ENCODE results near the gene ANKRD2.
"Not testable (repeated sequence)": the region's sequence is repeated elsewhere in the genome, so short reads cannot be mapped to it uniquely, and the experiment has no call there.

Gene ANKRD2

DNA sequence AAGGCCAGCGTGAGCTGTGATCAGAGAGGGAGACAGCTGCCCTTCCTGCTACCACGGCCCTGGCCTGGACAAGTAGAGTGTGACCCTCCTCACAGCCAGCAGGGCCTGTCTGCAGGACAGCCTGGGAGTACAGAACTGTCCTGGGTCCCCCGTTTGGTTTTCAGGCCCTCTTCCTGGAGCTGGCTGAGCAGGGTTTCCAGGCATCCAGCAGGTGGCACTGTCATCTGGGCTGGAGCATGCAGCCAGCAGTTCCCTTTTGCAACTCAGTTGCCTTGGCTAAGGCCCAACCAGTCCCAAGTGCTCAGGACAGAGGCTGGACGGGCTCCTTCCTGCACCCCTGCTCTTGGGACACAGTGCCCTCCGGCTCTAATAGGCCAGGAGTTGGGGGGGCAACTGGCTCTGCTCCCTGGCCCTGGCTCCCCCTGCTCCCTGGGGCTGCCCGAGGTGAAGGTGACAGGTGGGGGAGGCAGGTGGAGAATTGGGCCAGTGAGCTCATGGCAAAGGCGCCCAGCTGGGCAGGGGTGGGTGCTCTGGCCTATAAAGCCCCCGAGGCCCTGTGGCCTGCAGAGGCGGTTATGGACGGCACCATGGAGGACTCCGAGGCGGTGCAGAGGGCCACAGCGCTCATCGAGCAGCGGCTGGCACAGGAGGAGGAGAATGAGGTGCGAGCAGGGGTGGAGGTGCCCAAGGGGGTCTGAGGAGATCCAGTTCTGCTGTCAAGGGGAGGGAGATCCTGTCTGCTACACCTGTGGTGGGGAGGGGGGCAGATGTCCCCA, at the start of gene ANKRD2:
TSS of gene ANKRD2 (plus strand) at position 566 of the 776 bp plus-strand sequence. CDS start at position 576, 10 bp downstream.
- H3K9me3 ChIP-seq (ENCODE audit: control insufficient read depth, insufficient read depth, low read length), result no peaks in the 10 kb centered on the region
- H3K9ac ChIP-seq (ENCODE audit: low read depth, low read length), result no peak within 1 kb of the TSS
- H3K4me1 ChIP-seq (ENCODE audit: control insufficient read depth, insufficient read depth, low read length), result peaks cover 10% of the 10 kb centered on the region
- peak within 1 kb of the TSS; percentile 50 for H3K27ac ChIP-seq (ENCODE audit: low read depth, low read length)
- no peak within 1 kb of the TSS for H3K4me3 ChIP-seq (ENCODE audit: low read depth, low read length)
- H3K27me3 ChIP-seq (ENCODE audit: control insufficient read depth, insufficient read depth, low read length), result no peaks in the 10 kb centered on the region
- H3K36me3 ChIP-seq (ENCODE audit: control insufficient read depth, insufficient read depth, low read length), result peaks cover 16% of the 10 kb centered on the region

DNA sequence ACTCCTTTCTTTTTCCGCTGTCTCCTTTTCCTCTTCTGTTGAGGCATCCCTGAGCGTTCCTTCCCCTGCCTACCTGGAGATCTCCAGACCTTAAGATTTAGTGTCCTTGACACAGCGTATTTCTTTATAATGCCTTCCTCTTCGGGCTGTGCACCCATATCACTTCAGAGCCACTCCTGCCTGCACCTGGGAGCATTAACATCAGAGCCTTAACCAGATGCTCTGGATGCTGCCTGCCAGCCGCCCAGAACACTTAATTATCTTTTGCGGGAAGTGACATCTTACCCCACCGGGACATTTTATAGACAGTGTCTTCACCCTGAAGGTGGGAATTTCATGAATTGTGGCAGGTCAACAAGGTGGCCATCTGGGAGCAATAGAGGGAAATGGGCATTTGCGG, 49.6 kb upstream of the ANKRD2 start:
- no peaks in the 10 kb centered on the region for H3K9me3 ChIP-seq (ENCODE audit: control insufficient read depth, insufficient read depth, low read length)
- H3K9ac ChIP-seq (ENCODE audit: low read depth, low read length), result no peak overlapping the region
- H3K4me1 ChIP-seq (ENCODE audit: control insufficient read depth, insufficient read depth, low read length), result peaks cover 38% of the 10 kb centered on the region
- no peaks in the 10 kb centered on the region for H3K36me3 ChIP-seq (ENCODE audit: control insufficient read depth, insufficient read depth, low read length)
- no peaks in the 10 kb centered on the region for H3K27me3 ChIP-seq (ENCODE audit: control insufficient read depth, insufficient read depth, low read length)
- no peak overlapping the region for H3K4me3 ChIP-seq (ENCODE audit: low read depth, low read length)
- no peak overlapping the region for H3K27ac ChIP-seq (ENCODE audit: low read depth, low read length)

GRCh38 chr10:97525086-97525485, 47.5 kb upstream of the ANKRD2 start:
- Histone ChIP-seq H3K27me3 (ENCODE audit: control insufficient read depth, insufficient read depth, low read length) (no peaks in the 10 kb centered on the region), H3K36me3 (ENCODE audit: control insufficient read depth, insufficient read depth, low read length) (no peaks in the 10 kb centered on the region), H3K9me3 (ENCODE audit: control insufficient read depth, insufficient read depth, low read length) (0 out of 2 replicates have a peak, but pooled peaks cover 3% of the 10 kb centered on the region), H3K27ac (ENCODE audit: low read depth, low read length) (no peak overlapping the region), H3K4me1 (ENCODE audit: control insufficient read depth, insufficient read depth, low read length) (peaks cover 19% of the 10 kb centered on the region), H3K4me3 (ENCODE audit: low read depth, low read length) (no peak overlapping the region), H3K9ac (ENCODE audit: low read depth, low read length) (no peak overlapping the region)

DNA sequence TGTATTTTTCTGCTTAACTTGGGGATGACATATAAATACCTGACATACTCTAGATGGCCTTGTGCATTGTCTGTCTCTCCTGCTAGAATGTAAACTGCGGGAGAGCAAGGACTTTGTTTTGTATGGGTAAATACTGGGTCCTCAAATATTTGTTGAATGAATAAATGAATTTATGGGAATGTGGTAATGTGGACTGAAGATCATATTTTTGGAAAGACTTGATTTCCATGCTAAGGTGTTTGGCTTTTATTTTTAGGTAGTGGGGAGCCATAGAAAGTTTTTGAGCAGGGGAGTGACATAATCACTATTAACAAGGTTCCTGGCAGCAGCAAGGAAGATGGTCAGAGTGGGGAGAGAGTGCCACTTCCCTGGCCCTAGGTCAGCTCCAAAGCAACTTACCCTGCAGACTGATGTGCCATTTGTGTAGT, 46.9 kb upstream of the ANKRD2 start:
- Histone ChIP-seq H3K9ac (ENCODE audit: low read depth, low read length) (no peak overlapping the region), H3K27ac (ENCODE audit: low read depth, low read length) (no peak overlapping the region), H3K36me3 (ENCODE audit: control insufficient read depth, insufficient read depth, low read length) (no peaks in the 10 kb centered on the region), H3K4me3 (ENCODE audit: low read depth, low read length) (no peak overlapping the region), H3K27me3 (ENCODE audit: control insufficient read depth, insufficient read depth, low read length) (no peaks in the 10 kb centered on the region), H3K9me3 (ENCODE audit: control insufficient read depth, insufficient read depth, low read length) (0 out of 2 replicates have a peak, but pooled peaks cover 3% of the 10 kb centered on the region), H3K4me1 (ENCODE audit: control insufficient read depth, insufficient read depth, low read length) (peaks cover 13% of the 10 kb centered on the region)

DNA sequence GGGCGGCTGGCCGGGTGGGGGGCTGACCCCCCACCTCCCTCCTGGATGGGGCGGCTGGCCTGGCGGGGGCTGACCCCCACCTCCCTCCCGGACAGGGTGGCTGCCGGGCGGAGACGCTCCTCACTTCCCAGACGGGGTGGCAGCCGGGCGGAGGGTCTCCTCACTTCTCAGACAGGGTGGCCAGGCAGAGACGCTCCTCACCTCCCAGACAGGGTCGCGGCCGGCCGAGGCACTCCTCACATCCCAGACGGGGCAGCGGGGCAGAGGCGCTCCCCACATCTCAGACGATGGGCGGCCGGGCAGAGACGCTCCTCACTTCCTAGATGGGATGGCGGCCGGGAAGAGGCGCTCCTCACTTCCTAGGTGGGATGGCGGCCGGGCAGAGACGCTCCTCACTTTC, 43.7 kb upstream of the ANKRD2 start:
- H3K4me1 ChIP-seq (ENCODE audit: control insufficient read depth, insufficient read depth, low read length); H3K27ac ChIP-seq (ENCODE audit: low read depth, low read length); H3K9me3 ChIP-seq (ENCODE audit: control insufficient read depth, insufficient read depth, low read length); H3K36me3 ChIP-seq (ENCODE audit: control insufficient read depth, insufficient read depth, low read length); H3K9ac ChIP-seq (ENCODE audit: low read depth, low read length); H3K4me3 ChIP-seq (ENCODE audit: low read depth, low read length); H3K27me3 ChIP-seq (ENCODE audit: control insufficient read depth, insufficient read depth, low read length): not testable (repeated sequence)

DNA sequence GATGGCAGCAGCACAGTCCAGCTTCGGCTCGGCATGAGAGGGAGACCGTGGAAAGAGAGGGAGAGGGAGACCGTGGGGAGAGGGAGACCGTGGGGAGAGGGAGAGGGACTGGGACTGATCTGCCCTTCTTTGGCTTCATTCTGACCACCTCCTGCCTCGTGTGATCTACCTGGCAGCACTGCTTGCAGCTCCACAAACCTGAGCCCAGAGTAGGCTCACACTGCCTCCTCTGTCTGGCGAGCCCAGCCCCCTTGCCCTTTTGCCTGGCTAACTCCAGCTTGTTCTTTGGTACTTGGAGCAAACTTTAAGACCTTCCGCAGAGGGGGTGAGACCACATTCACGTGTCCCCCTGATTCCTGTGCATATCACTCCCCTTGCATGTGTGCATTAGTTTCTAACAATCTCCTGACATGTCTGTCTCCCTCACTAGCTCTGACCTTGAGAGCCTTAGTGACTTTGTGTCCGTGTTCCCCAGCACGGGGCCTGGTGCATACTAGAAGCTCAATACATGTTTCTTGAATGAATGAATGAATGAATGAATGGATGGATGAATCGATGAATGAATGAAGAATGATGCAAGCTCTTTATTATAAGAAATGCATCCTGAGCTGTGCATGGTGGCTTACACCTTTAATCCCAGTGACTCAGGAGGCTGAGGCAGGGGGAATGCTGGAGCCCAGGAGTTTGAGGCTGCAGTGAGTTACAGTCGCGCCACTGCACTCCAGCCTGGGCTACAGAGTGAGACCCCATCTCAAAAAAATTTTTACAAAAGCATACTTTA, 42.7 kb upstream of the ANKRD2 start:
- H3K9me3 ChIP-seq (ENCODE audit: control insufficient read depth, insufficient read depth, low read length), result 0 out of 2 replicates have a peak, but pooled peaks cover 3% of the 10 kb centered on the region
- H3K27ac ChIP-seq (ENCODE audit: low read depth, low read length), result no peak overlapping the region
- H3K9ac ChIP-seq (ENCODE audit: low read depth, low read length), result no peak overlapping the region
- H3K4me1 ChIP-seq (ENCODE audit: control insufficient read depth, insufficient read depth, low read length), result 0 out of 2 replicates have a peak, but pooled peaks cover 6% of the 10 kb centered on the region
- no peaks in the 10 kb centered on the region for H3K36me3 ChIP-seq (ENCODE audit: control insufficient read depth, insufficient read depth, low read length)
- H3K4me3 ChIP-seq (ENCODE audit: low read depth, low read length), result no peak overlapping the region
- no peaks in the 10 kb centered on the region for H3K27me3 ChIP-seq (ENCODE audit: control insufficient read depth, insufficient read depth, low read length)

- 0 out of 2 replicates have a peak, but pooled peaks cover 6% of the 10 kb centered on the region for H3K4me1 ChIP-seq (ENCODE audit: control insufficient read depth, insufficient read depth, low read length)
- H3K27me3 ChIP-seq (ENCODE audit: control insufficient read depth, insufficient read depth, low read length), result no peaks in the 10 kb centered on the region
- no peak overlapping the region for H3K9ac ChIP-seq (ENCODE audit: low read depth, low read length)
- 0 out of 2 replicates have a peak, but pooled peaks cover 3% of the 10 kb centered on the region for H3K9me3 ChIP-seq (ENCODE audit: control insufficient read depth, insufficient read depth, low read length)
- H3K36me3 ChIP-seq (ENCODE audit: control insufficient read depth, insufficient read depth, low read length), result no peaks in the 10 kb centered on the region
- no peak overlapping the region for H3K27ac ChIP-seq (ENCODE audit: low read depth, low read length)
- H3K4me3 ChIP-seq (ENCODE audit: low read depth, low read length), result no peak overlapping the region
Measured at GRCh38 chr10:97531401-97531986, 41.1 kb upstream of the ANKRD2 start.

DNA sequence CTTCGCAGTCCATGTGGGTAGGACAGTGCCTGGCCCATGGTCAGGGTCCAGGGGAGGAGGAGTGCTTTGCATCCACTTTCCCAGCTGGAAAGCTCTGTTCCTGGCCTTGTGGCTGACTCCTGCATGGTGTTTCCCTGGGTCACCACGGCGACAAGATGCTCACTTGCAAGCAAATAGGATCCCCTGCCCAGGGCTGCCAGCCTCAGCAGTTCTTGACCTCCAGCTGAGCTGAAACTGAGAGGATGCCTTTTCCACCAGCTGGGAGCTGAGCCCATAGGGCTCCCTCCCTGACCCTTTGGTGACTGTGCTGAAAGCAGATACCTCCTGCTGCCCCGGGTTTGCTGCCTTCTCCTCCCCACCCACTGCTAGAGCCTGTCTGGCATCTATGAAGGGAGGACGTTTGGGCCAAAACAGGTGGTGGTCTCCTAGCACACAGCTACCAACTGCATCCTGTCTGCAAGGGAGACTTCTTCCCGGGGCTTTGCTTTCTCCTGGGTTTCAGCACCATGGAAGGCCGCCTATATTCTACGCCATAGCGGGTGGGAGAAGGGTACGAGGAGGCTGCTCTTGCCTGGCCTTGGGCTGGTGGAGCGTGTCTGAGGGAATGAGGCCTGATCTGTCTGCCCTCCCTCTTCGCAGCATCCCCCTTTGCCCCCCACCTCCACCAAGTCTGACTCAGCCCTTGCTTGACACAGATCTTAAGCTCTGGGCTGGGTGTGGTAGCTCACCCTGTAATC, 39.5 kb upstream of the ANKRD2 start:
- H3K4me3 ChIP-seq (ENCODE audit: low read depth, low read length), result no peak overlapping the region
- no peaks in the 10 kb centered on the region for H3K36me3 ChIP-seq (ENCODE audit: control insufficient read depth, insufficient read depth, low read length)
- 0 out of 2 replicates have a peak, but pooled peaks cover 6% of the 10 kb centered on the region for H3K4me1 ChIP-seq (ENCODE audit: control insufficient read depth, insufficient read depth, low read length)
- H3K27ac ChIP-seq (ENCODE audit: low read depth, low read length), result peak overlapping the region; percentile 59
- H3K27me3 ChIP-seq (ENCODE audit: control insufficient read depth, insufficient read depth, low read length), result no peaks in the 10 kb centered on the region
- 0 out of 2 replicates have a peak, but pooled peaks cover 3% of the 10 kb centered on the region for H3K9me3 ChIP-seq (ENCODE audit: control insufficient read depth, insufficient read depth, low read length)
- H3K9ac ChIP-seq (ENCODE audit: low read depth, low read length), result no peak overlapping the region

- no peak overlapping the region for H3K27ac ChIP-seq (ENCODE audit: low read depth, low read length)
- H3K27me3 ChIP-seq (ENCODE audit: control insufficient read depth, insufficient read depth, low read length), result no peaks in the 10 kb centered on the region
- 0 out of 2 replicates have a peak, but pooled peaks cover 6% of the 10 kb centered on the region for H3K4me1 ChIP-seq (ENCODE audit: control insufficient read depth, insufficient read depth, low read length)
- H3K4me3 ChIP-seq (ENCODE audit: low read depth, low read length), result no peak overlapping the region
- 0 out of 2 replicates have a peak, but pooled peaks cover 3% of the 10 kb centered on the region for H3K9me3 ChIP-seq (ENCODE audit: control insufficient read depth, insufficient read depth, low read length)
- H3K36me3 ChIP-seq (ENCODE audit: control insufficient read depth, insufficient read depth, low read length), result no peaks in the 10 kb centered on the region
- H3K9ac ChIP-seq (ENCODE audit: low read depth, low read length), result no peak overlapping the region; the same call in 1 of the 2 replicates
Measured at GRCh38 chr10:97533888-97534287, 38.7 kb upstream of the ANKRD2 start.

GRCh38 chr10:97534746-97535367, 37.7 kb upstream of the ANKRD2 start:
- peaks cover 11% of the 10 kb centered on the region for H3K4me1 ChIP-seq (ENCODE audit: control insufficient read depth, insufficient read depth, low read length)

More at GRCh38 chr10:97534746-97535367, 37.7 kb upstream of the ANKRD2 start:
- Histone ChIP-seq H3K27ac (ENCODE audit: low read depth, low read length) (no peak overlapping the region), H3K9ac (ENCODE audit: low read depth, low read length) (no peak overlapping the region), H3K4me3 (ENCODE audit: low read depth, low read length) (no peak overlapping the region), H3K9me3 (ENCODE audit: control insufficient read depth, insufficient read depth, low read length) (0 out of 2 replicates have a peak, but pooled peaks cover 2% of the 10 kb centered on the region), H3K27me3 (ENCODE audit: control insufficient read depth, insufficient read depth, low read length) (no peaks in the 10 kb centered on the region), H3K36me3 (ENCODE audit: control insufficient read depth, insufficient read depth, low read length) (no peaks in the 10 kb centered on the region)

Data from HUES48 (cell line).